Left cardiac atrium (tissue), 4 donors: Measurements from ENCODE around the gene PSMD1. TPM values are rescaled to one million over a fixed set of nuclear protein-coding genes. Genes with fewer than 3 reads are reported as not detected.
"Not testable (repeated sequence)": the region's sequence is repeated elsewhere in the genome, so short reads cannot be mapped to it uniquely, and the experiment has no call there.

Experiments
- ATAC-seq, 2 donors: fragments of 200-7000 bp; cut with Tn5 transposase; one replicate each; pipeline ENCODE4 v1.9.1; 2020; ENCODE audit warnings: mild to moderate bottlenecking in 2 of 2, moderate library complexity in 2 of 2
- DNase-seq: peaks from one replicate; pipeline ENCODE4 v3.0.0-alpha.2; 2020
- intact Hi-C, 2 donors: fragments of 100-400 bp; cut with DNase I; formaldehyde crosslinking; loops; one replicate each; pipeline versions ENCODE4 v1.14.1 to v1.15.1; 2022 to 2023
- total RNA-seq, 2 donors: library from RNA; stranded (reverse); fragmentation: NEBNext Ultra II Directional; extraction: Animal tissue kit (Norgen Biotek cat#: 25700); gene quantifications; one replicate each; pipeline ENCODE4 v1.2.1, GENCODE V29; 2021
- donor health status: DM: no; HTN: yes; CAD: no.
- donor health status: DM: no; HTN: yes; CAD: no; lungs with severe emphysema.
- donor health status: DM: yes; HTN: yes; CAD: no.
- donor health status: Dilated cardiomyopathy.

Gene PSMD1
- total RNA-seq, 2 donors from 2014 or later = 66.9 to 84.6 TPM

- peak; percentile 81 for DNase-seq
- peak; percentile 57 to 73 for ATAC-seq
- intact Hi-C loops = loop anchor here (5.0 to 10.0 kb wide), 2 partner anchors 83 to 85 kb away; no protein-coding TSS in a partner anchor
Observed at GRCh38 chr2:231189571-231190495, 133.2 kb downstream of the PSMD1 start.

- intact Hi-C loops = loop anchor here (5.0 to 10.0 kb wide), 2 partner anchors 83 to 86 kb away; no protein-coding TSS in a partner anchor
- DNase-seq = peak; percentile 87
Observed at GRCh38 chr2:231190531-231191197, 134.0 kb downstream of the PSMD1 start.

GRCh38 chr2:231191896-231192872 is 135.5 kb downstream of the PSMD1 start:
- intact Hi-C loops = loop anchor here (5.0 to 10.0 kb wide), 2 partner anchors 85 to 87 kb away; no protein-coding TSS in a partner anchor
- DNase-seq = peak; percentile 88
- ATAC-seq = peak; percentile 61 to 63

More at GRCh38 chr2:231190531-231191197, 134.0 kb downstream of the PSMD1 start:
- ATAC-seq = peak; percentile 70 to 79

DNA sequence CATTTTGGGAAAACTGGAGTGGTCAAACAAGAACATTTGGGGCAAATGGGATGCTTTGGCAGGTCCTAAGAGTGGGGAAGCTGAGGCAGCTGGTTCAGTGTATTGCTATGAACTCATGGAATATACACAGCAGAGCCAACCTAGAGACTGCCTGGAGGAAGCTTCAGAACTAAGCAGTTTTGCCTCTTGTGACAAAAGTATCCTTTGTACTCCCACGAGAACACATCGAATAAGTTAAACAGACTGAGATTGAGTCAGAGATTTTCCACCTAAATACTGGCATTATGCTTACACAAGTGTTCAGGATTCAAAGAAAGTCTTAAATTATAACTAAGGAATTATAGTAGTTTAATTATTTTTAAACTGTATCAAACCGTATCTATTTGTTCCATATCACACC is 136.5 kb downstream of the PSMD1 start:
- no peak for DNase-seq
- intact Hi-C loops = loop anchor here (5.0 to 10.0 kb wide), 2 partner anchors 86 to 88 kb away; no protein-coding TSS in a partner anchor
- no peak for ATAC-seq

DNA sequence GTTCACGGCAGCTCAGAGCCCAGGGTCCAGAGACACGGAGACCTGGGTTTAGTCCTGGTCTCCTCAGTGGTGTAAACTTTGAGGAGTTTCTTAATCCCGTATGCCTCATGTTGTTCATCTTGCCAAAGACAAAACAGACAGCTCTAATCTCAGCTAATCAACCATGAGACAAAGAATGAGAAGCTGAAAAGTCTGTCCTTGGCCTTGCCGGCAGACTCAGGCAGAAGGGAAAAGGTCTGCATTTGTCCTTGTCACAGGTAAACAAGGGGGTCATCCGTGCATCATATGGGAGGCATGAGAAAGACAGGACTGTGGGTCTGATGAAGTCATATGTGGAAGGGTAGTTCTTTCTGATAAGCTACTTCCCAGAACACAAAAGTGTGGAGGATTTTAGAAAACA is 139.9 kb downstream of the PSMD1 start:
- no peak for DNase-seq
- intact Hi-C loops = loop anchor here in 1 of 2 donors (10.0 kb wide), 1 partner anchor 92 kb away; no protein-coding TSS in a partner anchor
- no peak for ATAC-seq

DNA sequence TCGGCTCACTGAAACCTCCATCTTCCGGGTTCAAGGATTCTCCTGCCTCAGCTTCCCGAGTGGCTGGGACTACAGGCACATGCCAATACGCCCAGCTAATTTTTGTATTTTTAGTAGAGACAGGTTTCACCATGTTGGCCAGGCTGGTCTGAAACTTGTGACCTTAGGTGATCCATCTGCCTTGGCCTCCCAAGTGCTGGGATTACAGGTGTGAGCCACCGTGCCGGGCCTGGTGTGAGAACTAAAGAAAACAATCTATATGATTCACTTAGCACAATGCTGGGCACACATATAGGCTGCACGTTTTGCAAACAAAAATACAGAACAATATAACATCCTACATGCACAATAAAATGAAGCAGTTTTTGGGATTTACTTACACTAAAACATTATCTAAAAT is 140.5 kb downstream of the PSMD1 start:
- DNase-seq, ATAC-seq: not testable (repeated sequence)
- intact Hi-C loops = loop anchor here in 1 of 2 donors (10.0 kb wide), 1 partner anchor 92 kb away; no protein-coding TSS in a partner anchor

- intact Hi-C loops = loop anchor here in 1 of 2 donors (10.0 kb wide), 1 partner anchor 93 kb away; no protein-coding TSS in a partner anchor
- DNase-seq (no peak), ATAC-seq (peak in 1 of 2 donors; percentile 4)
Observed at GRCh38 chr2:231197706-231198290, 141.1 kb downstream of the PSMD1 start.

DNA sequence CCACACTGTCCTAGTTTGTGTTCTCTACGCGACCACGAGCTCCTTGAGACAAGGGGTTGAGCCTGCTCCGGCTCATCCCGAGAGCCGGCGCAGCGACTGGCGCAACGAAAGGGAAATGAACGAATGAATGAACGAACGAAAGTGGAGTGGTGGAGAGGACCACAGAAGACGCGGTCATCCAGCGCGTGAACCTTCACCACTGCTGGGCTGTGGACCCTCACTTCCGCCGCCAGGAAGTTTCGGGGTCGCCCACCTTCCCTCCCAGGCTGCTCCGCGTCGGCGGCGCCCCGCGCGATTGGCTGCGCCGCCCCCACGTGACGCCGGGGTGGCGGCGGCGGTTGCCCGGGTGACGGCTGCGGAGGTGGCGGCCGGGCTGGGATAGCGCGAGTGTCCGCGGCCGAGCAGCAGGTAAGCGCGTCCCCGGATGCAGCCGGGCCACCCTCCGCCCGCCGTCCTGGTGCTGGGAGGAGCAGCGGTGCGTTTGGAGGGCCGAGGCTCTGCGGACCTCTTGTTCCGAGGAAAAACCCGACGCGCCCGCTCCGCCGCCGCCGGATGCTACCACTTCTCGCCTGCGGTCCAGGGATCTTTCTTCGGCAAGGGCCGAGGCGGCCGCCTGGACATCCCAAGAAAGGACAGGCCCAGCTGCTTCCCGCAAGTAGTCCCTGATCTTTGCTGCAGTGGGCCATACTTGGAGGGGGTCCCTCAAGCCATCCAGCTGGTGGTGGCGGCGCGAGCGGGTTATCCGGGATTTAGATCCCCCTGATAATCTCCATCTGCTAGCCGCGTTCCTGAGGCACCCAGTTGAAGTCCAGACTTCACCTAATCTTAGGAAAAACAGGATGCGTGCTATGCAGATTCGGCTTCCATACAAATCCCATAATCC is 141.9 kb downstream of the PSMD1 start, which contains the start of gene ARMC9:
TSS of gene ARMC9 (plus strand) at position 341 of the 883 bp plus-strand sequence. CDS start 7,608 bp downstream, outside the sequence.
- peak; percentile 98 to 99 for ATAC-seq
- intact Hi-C loops = loop anchor here in 1 of 2 donors (10.0 kb wide), 1 partner anchor 94 kb away; no protein-coding TSS in a partner anchor
- DNase-seq = peak; percentile 79

DNA sequence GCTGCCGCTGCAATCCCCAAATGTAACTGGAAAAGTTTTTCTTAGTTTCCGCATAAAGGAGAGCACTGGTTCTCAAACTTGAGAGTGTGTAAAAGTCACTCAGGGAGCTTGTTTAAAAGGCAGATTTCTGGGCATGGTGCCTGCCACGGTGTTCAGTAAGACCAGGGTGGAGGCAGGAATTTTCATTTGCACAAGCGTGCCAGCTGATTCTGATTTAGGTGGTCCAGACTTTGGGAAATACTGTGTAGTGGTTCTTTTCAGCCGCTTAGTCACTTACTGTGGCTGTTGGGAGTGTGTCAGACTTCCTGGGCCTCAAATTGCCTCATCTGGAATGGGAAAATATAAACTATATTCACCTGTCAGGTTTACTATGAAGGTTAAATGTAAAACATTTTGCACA is 142.6 kb downstream of the PSMD1 start:
- no peak for ATAC-seq
- intact Hi-C loops = loop anchor here in 1 of 2 donors (10.0 kb wide), 1 partner anchor 94 kb away; no protein-coding TSS in a partner anchor
- DNase-seq = no peak

- intact Hi-C loops = no loop called here
- ATAC-seq = no peak
- DNase-seq = no peak
Observed at GRCh38 chr2:231200805-231201474, 144.3 kb downstream of the PSMD1 start.

DNA sequence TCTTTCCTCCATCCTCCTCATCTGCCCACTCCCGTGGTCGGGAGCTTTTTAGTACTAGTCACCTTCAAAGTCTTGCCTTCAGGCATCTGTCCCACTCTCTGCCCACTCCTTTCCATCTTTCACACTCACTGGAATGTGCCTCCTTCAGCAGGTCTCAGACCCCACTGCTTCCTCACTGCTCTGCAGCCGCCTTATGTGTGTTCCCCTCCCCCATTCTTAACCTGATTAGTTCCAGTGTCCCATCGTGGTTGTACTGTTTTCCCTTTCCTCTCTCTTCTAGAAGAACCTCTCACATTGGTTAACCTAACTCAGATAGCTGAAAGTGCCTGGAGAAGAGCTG is 144.8 kb downstream of the PSMD1 start:
- intact Hi-C loops = no loop called here
- ATAC-seq = no peak
- DNase-seq = no peak

DNA sequence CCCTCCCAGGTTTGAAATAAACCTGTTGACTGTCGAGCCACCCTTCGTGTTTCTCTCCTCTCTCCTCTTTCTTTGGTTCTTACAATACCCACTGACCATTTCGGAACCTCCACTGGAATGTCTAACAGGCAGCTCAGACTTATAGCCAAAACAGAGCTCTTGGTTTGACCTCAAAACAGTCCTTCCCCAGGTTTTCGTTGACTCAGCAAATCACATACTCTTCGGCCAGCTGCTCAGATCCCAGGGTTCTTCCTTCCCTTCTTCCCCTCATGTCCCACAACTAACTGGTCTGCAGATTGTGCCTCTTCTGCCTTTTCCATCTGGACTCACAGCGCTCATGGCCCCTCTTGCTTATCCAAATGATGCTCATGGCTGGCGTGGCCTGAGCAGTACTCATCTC is 146.4 kb downstream of the PSMD1 start:
- DNase-seq = no peak
- intact Hi-C loops = no loop called here
- no peak for ATAC-seq

DNA sequence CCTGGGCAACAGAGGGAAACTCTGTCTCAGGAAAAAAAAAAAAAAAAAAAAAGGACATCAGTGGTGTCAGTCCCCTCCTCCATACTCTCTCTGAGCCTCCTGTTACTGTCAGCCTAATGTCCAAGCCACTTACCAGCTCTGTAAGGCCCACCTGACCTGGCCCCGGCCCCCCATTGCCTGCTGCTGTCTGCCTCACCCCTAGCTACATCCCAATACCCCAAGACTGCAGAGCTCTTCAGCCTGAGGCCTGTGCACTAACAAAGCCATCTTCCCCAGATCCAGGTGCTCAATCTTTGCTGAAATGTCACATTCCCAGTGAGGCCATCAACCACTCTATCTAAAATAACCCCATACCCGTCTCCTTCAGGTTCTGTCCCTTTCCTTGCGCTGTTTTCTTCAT is 147.5 kb downstream of the PSMD1 start:
- DNase-seq = no peak
- ATAC-seq = no peak
- intact Hi-C loops = no loop called here

DNA sequence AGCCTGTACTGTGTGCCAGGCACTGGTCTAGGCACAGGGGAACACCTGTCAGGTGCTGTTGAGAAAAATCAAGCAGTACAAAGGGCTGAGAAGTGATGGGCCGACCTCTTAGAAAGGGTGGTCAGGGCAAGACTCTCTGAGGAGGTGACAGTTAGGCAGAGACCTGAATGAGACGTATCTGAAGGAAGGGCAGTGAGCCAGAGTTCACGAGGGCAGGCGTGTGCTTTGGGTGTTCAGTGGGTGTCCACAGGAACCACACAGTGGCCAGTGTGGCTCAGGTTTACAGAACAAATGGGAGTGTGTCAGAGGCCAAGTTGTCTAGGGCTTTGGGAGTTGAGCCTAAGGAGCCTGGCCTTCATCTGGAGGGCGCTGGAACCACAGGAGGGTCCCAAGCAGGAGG is 147.9 kb downstream of the PSMD1 start:
- no peak for ATAC-seq
- intact Hi-C loops = no loop called here
- DNase-seq = no peak

DNA sequence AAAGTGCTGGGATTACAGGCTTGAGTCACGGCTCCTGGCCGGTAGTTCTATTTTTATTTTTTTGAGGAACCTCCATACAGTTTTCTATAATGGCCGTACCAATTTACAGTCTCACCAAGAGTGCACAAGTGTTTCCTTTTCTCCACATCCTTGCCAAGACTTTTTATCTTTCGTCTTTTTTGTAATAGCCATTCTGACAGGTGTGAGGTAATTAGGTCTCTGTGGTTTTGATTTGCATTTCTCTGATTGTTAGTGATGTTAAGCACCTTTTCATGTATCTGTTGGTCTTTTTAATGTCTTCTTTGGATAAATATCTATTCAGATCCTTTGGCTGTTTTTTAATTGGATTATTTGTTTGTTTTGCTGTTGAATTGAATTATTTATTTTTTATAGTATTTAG is 151.1 kb downstream of the PSMD1 start:
- intact Hi-C loops = no loop called here
- ATAC-seq (no peak), DNase-seq (no peak)

DNA sequence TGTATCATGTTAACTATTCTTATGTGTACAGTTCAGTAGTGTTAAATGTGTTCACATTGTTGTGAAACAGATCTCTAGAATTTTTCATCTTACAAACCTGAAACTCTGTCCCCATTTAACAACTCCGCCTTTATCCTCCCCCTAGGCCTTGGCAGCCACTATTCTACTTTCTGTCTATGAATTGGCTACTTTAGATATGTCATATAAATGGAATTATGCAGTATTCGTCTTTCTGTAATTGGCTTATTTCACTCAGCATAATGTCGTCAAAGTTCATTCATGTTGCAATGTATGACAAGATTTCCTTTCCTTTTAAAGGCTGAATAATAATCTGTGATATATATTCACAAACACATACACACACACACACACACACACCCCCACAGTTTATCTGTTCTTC is 154.1 kb downstream of the PSMD1 start:
- intact Hi-C loops = no loop called here
- DNase-seq (no peak), ATAC-seq (no peak)

DNA sequence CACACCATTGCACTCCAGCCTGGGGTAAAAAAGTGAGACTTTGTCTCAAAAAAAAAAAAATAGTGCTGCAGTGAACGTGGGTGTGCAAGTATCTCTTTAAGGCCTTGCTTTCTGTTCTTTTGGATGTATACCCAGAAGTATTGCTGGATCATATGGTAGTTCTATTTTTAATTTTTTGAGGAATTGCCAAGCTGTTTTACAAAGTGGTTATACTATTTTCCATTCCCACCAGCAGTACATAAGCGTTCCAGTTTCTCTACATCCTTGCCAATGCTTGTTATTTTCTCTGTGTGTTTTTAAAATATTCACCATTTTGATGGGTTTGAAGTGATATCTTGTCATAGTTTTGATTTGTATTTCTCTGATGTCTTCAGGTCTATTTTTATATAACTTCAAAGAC is 154.8 kb downstream of the PSMD1 start:
- ATAC-seq (no peak), DNase-seq (no peak)
- intact Hi-C loops = no loop called here
